Progenitor cell of endocrine pancreas (in vitro differentiated cells): Measurements from ENCODE around the gene MBNL2. TPM values are rescaled to one million over a fixed set of nuclear protein-coding genes. Genes with fewer than 3 reads are reported as not detected.

Source experiments
- DNase-seq: peaks from one replicate; pipeline ENCODE4 v3.0.0; 2021; ENCODE audit warnings: low spot score; ENCODE audit not compliant: unreplicated experiment
- H3K27ac Mint-ChIP-seq: 2 replicates; pipeline ENCODE4 v1.8.0; 2021; ENCODE audit warnings: mild to moderate bottlenecking, moderate library complexity, mixed read lengths
- H3K27me3 Mint-ChIP-seq: 2 replicates; pipeline ENCODE4 v1.8.0; 2021; ENCODE audit warnings: mixed read lengths
- H3K36me3 Mint-ChIP-seq: 2 replicates; pipeline ENCODE4 v1.8.0; 2022; ENCODE audit warnings: mixed read lengths; ENCODE audit not compliant: insufficient read depth
- H3K4me1 Mint-ChIP-seq: 2 replicates; pipeline ENCODE4 v1.8.0; 2021; ENCODE audit warnings: low read depth, mixed read lengths
- H3K4me3 Mint-ChIP-seq: 2 replicates; pipeline ENCODE4 v1.8.0; 2021; ENCODE audit warnings: low read depth, mild to moderate bottlenecking, moderate library complexity, mixed read lengths
- H3K9me3 Mint-ChIP-seq: 2 replicates; pipeline ENCODE4 v1.8.0; 2021; ENCODE audit warnings: low read depth, mixed read lengths
- CTCF ChIP-seq: fragments of 200-600 bp; sonication (generic); IDR thresholded peaks from one replicate; pipeline ENCODE4 v1.5.0; 2021; ENCODE audit warnings: antibody characterized with exemption, mild to moderate bottlenecking; ENCODE audit not compliant: unreplicated experiment
- total RNA-seq: library from RNA; stranded (reverse); gene quantifications from 2 replicates; pipeline ENCODE4 v1.2.1, GENCODE V29; 2021

Gene MBNL2
- total RNA-seq, 1 donor from 2014 or later: 51.3 TPM

GRCh38 chr13:97300871-97301270 is 78.7 kb downstream of the MBNL2 start:
- no peak overlapping the region for H3K4me3 Mint-ChIP-seq
- H3K27me3 Mint-ChIP-seq: no peaks in the 10 kb centered on the region
- H3K36me3 Mint-ChIP-seq: peaks cover 4% of the 10 kb centered on the region
- TF ChIP-seq CTCF: no peak
- no peak for DNase-seq
- peaks cover 13% of the 10 kb centered on the region for H3K4me1 Mint-ChIP-seq
- no peaks in the 10 kb centered on the region for H3K9me3 Mint-ChIP-seq
- H3K27ac Mint-ChIP-seq: no peak overlapping the region

GRCh38 chr13:97301382-97302095 is 79.4 kb downstream of the MBNL2 start:
- Mint-ChIP-seq H3K4me3 (no peak overlapping the region), H3K27ac (no peak overlapping the region), H3K9me3 (no peaks in the 10 kb centered on the region), H3K36me3 (peaks cover 4% of the 10 kb centered on the region), H3K27me3 (no peaks in the 10 kb centered on the region), H3K4me1 (peaks cover 14% of the 10 kb centered on the region)
- TF ChIP-seq CTCF: no peak
- no peak for DNase-seq

- TF ChIP-seq CTCF: no peak
- Mint-ChIP-seq H3K4me3 (no peak overlapping the region), H3K36me3 (peaks cover 1% of the 10 kb centered on the region), H3K27ac (no peak overlapping the region), H3K9me3 (no peaks in the 10 kb centered on the region), H3K27me3 (no peaks in the 10 kb centered on the region), H3K4me1 (peaks cover 22% of the 10 kb centered on the region)
- DNase-seq: no peak
Observed at GRCh38 chr13:97302611-97303010, 80.5 kb downstream of the MBNL2 start.

- no peaks in the 10 kb centered on the region for H3K27me3 Mint-ChIP-seq
- no peak for TF ChIP-seq CTCF
- DNase-seq: no peak
- H3K36me3 Mint-ChIP-seq: peaks cover 6% of the 10 kb centered on the region
- no peaks in the 10 kb centered on the region for H3K9me3 Mint-ChIP-seq
- peaks cover 33% of the 10 kb centered on the region for H3K4me1 Mint-ChIP-seq
- H3K4me3 Mint-ChIP-seq: no peak overlapping the region
- H3K27ac Mint-ChIP-seq: no peak overlapping the region
Observed at GRCh38 chr13:97306106-97306505, 84.0 kb downstream of the MBNL2 start.

- H3K36me3 Mint-ChIP-seq: peaks cover 6% of the 10 kb centered on the region
- H3K27me3 Mint-ChIP-seq: no peaks in the 10 kb centered on the region
- no peak overlapping the region for H3K4me3 Mint-ChIP-seq
- no peak overlapping the region for H3K27ac Mint-ChIP-seq
- peaks cover 34% of the 10 kb centered on the region for H3K4me1 Mint-ChIP-seq
- no peaks in the 10 kb centered on the region for H3K9me3 Mint-ChIP-seq
- no peak for TF ChIP-seq CTCF
- DNase-seq: no peak
Observed at GRCh38 chr13:97306645-97307044, 84.5 kb downstream of the MBNL2 start.
